Upper lobe of left lung (tissue), 4 donors: ENCODE measurements around the gene PRKAR2B.

Source experiments
- CTCF ChIP-seq, 6 experiments: fragments of 450-650 bp in 4 of 6; fragments of 200-600 bp in 2 of 6; sonication (generic) in 2 of 6; IDR thresholded peaks; one replicate each; pipeline ENCODE4 v1.5.1; 2016 to 2019; ENCODE audit warnings: antibody characterized with exemption in 6 of 6
- POLR2AphosphoS5 ChIP-seq, 2 donors: sonication (generic); formaldehyde crosslinking; IDR thresholded peaks; one replicate each; pipeline ENCODE4 v1.5.1; 2017; ENCODE audit warnings: antibody characterized with exemption in 2 of 2

- TF ChIP-seq CTCF (IDR thresholded peaks at IDR 0.05) (no peak), POLR2AphosphoS5 (IDR thresholded peaks at IDR 0.05) (no peak)
These were observed 571 bp upstream of the PRKAR2B start for GRCh38 chr7:107043921-107044346.
